Measurements from ENCODE around the gene HIP1. TPM values are rescaled to one million over a fixed set of nuclear protein-coding genes. Genes with fewer than 3 reads are reported as not detected.

The HIP1 gene
- total and polyA plus RNA-seq, 9 of the 15 experiments (the other 6 are each of a cell fraction or from before 2014, with no cell fraction given) = 2.4 to 13.7 (median 9.5) TPM

DNA sequence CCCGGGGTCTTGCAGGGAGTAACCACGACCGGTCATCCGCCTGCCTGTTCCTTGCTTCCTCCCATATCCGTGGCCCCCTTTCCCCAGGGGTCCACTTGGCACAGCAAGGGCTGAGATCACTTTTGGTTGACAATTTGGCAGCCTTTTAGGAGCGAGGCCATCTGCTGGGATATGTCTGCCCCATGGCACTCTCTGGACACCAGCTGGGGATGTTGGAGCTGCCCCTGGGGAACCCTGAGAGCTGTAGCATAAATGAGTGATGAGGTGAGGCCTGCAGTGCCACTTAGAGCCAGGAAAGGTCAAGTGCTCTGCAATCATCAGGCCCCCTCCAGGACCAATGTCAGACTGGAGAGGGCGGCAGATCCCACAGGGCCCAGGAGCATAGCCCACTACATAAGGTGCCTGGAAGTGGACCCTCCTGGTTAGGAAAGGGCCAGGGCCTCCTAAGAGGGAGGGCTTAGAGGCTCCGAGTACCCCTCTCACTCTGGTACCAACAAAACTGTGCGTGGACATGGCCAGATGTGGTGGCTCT is 92.1 kb downstream of the HIP1 start:
- no peaks in the 10 kb centered on the region for H3K9me1 ChIP-seq (ENCODE audit: control insufficient read depth, insufficient read depth, low read length)
- H3K9ac ChIP-seq (ENCODE audit: insufficient read depth in 1 of 2, low read depth in 2 of 2, low read length in 2 of 2) = no peak overlapping the region; a peak in 1 of 4 replicates
- 68% methylated on average over 9 of the region's 9 CpGs for WGBS (ENCODE audit: insufficient coverage, low coverage, missing lambda C conversion rate)
- CTCF ChIA-PET (ENCODE audit: low intra/inter-chr PET ratio) = no interaction called here
- no peaks in the 10 kb centered on the region for H3K79me2 ChIP-seq (ENCODE audit: control insufficient read depth, insufficient read depth, low read length)
- intact Hi-C loops (cut with micrococcal nuclease) = no loop called here
- TF ChIP-seq, protein P1, sequence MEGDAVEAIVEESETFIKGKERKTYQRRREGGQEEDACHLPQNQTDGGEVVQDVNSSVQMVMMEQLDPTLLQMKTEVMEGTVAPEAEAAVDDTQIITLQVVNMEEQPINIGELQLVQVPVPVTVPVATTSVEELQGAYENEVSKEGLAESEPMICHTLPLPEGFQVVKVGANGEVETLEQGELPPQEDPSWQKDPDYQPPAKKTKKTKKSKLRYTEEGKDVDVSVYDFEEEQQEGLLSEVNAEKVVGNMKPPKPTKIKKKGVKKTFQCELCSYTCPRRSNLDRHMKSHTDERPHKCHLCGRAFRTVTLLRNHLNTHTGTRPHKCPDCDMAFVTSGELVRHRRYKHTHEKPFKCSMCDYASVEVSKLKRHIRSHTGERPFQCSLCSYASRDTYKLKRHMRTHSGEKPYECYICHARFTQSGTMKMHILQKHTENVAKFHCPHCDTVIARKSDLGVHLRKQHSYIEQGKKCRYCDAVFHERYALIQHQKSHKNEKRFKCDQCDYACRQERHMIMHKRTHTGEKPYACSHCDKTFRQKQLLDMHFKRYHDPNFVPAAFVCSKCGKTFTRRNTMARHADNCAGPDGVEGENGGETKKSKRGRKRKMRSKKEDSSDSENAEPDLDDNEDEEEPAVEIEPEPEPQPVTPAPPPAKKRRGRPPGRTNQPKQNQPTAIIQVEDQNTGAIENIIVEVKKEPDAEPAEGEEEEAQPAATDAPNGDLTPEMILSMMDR (IDR thresholded peaks at IDR 0.05 in 2 of 3, conservative IDR thresholded peaks at IDR 0.05 in 1 of 3; ENCODE audit: insufficient read depth in 2 of 3, low read depth in 1 of 3, low read length in 3 of 3) = 0 out of 6 replicates have a peak, but pooled peaks of 1 of the 3 experiments have one; percentile 16
- no peak for TF ChIP-seq ZNF830 (CRISPR knock-in tag; IDR thresholded peaks at IDR 0.05)
- H3K4me3 ChIP-seq = no peak overlapping the region
- peaks cover 0 to 13% of the 10 kb centered on the region in 2 experiments; a peak in 3 of 5 replicates for H3K4me1 ChIP-seq (replicated peaks in 1 of 2; ENCODE audit: control insufficient read depth in 2 of 2, insufficient read depth in 2 of 2, low read length in 2 of 2)
- ATAC-seq (no peak), DNase-seq (ENCODE audit: extremely low read depth in 1 of 4, low spot score in 3 of 4) (no peak), FAIRE-seq (no peak)
- H2AFZ ChIP-seq (ENCODE audit: low read depth, low read length) = no peak overlapping the region
- H3K27me3 ChIP-seq (ENCODE audit: control insufficient read depth in 2 of 2, insufficient read depth in 2 of 2, low read length in 2 of 2) = no peaks in the 10 kb centered on the region
- POLR2A ChIA-PET = interaction anchor here (0.5 kb wide), 1 partner anchor 55 kb away, joined by 3 read pairs; no protein-coding TSS in a partner anchor
- no peak overlapping the region for H3K4me2 ChIP-seq (ENCODE audit: insufficient read depth, low read length)
- in situ Hi-C loops (cut with MboI) = loop anchor here (10.0 to 25.0 kb wide), 2 partner anchors 192 to 991 kb away; partner anchors contain the start of gene POMZP3
- H3K9me3 ChIP-seq (replicated peaks; ENCODE audit: control insufficient read depth, insufficient read depth, low read depth, low read length) = peaks cover 10% of the 10 kb centered on the region
- no peaks in the 10 kb centered on the region for H4K20me1 ChIP-seq (replicated peaks; ENCODE audit: control insufficient read depth, insufficient read depth, low read length)
- H3K27ac ChIP-seq (ENCODE audit: extremely low read depth, low read depth, low read length) = no peak overlapping the region
- no peaks in the 10 kb centered on the region; the same call in 2 of the 3 replicates for H3K36me3 ChIP-seq (ENCODE audit: control insufficient read depth, insufficient read depth, low read length)
- no TSS peak for BruUV-seq (replicated peaks)
